ENCODE results near the gene RTL10.

GRCh38 chr22:19878461-19879245 lies 24.0 kb upstream of the RTL10 start:
- TF ChIP-seq ZNF132 (tag by site-specific recombination; IDR thresholded peaks at IDR 0.05; ENCODE audit: borderline replicate concordance) (no peak), CTCF (tag by site-specific recombination; IDR thresholded peaks at IDR 0.05) (no peak), ZNF274 (IDR thresholded peaks at IDR 0.05; ENCODE audit: low read length) (no peak), ZNF274 (tag by site-specific recombination; IDR thresholded peaks at IDR 0.05; ENCODE audit: borderline replicate concordance) (no peak), ZBTB17 (tag by site-specific recombination; IDR thresholded peaks at IDR 0.05) (no peak), SALL2 (tag by site-specific recombination; IDR thresholded peaks at IDR 0.05; ENCODE audit: borderline replicate concordance) (no peak), KLF17 (tag by site-specific recombination; IDR thresholded peaks at IDR 0.05) (no peak), ZNF211 (tag by site-specific recombination; IDR thresholded peaks at IDR 0.05; ENCODE audit: low read depth) (no peak), ZNF514 (tag by site-specific recombination; IDR thresholded peaks at IDR 0.05) (no peak), ZNF510 (tag by site-specific recombination; IDR thresholded peaks at IDR 0.05; ENCODE audit: insufficient replicate concordance) (no peak), KLF1 (tag by site-specific recombination; IDR thresholded peaks at IDR 0.05) (no peak), ZBTB20 (tag by site-specific recombination; IDR thresholded peaks at IDR 0.05) (no peak), BCL11A (tag by site-specific recombination; IDR thresholded peaks at IDR 0.05; ENCODE audit: low read depth) (no peak), ZFP37 (tag by site-specific recombination; IDR thresholded peaks at IDR 0.05) (no peak), YY1 (tag by site-specific recombination; IDR thresholded peaks at IDR 0.05) (no peak)
